OCI-LY7 (cell line): ENCODE measurements around the gene MACROD2.

Experiments
- EZH2phosphoT487 ChIP-seq: fragments of 200-600 bp; sonication (generic); IDR thresholded peaks from 2 replicates; pipeline ENCODE4 v1.6.1; 2018; ENCODE audit warnings: low read depth, borderline replicate concordance, mild to moderate bottlenecking, mixed run types, antibody characterized with exemption, low read length, moderate library complexity, mixed read lengths
- TF ChIP-seq, protein P1 (sequence below): fragments of 200-600 bp; sonication (generic); conservative IDR thresholded peaks from 2 replicates; pipeline ENCODE4 v1.5.1; 2014; ENCODE audit warnings: mild to moderate bottlenecking, antibody characterized with exemption, low read length, moderate library complexity, mixed read lengths

DNA sequence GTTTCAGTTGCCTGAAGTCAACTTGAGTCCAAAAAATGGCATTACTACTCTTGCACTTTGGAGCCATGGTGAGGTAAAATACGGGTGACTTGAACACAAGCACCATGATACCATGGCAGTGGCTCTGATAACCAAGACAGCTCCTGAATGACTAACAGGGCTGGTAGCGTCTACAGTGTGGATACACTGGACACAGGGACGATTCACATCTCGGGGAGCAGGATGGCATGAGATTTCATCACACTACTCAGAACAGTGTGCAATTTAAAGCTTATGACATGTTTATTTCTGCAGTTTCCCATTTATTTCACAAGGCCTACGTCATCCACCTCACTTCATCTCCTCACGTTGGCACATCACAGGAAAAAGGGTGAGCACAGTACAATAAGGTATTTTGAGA lies 1627.1 kb downstream of the MACROD2 start:
- TF ChIP-seq, protein P1, sequence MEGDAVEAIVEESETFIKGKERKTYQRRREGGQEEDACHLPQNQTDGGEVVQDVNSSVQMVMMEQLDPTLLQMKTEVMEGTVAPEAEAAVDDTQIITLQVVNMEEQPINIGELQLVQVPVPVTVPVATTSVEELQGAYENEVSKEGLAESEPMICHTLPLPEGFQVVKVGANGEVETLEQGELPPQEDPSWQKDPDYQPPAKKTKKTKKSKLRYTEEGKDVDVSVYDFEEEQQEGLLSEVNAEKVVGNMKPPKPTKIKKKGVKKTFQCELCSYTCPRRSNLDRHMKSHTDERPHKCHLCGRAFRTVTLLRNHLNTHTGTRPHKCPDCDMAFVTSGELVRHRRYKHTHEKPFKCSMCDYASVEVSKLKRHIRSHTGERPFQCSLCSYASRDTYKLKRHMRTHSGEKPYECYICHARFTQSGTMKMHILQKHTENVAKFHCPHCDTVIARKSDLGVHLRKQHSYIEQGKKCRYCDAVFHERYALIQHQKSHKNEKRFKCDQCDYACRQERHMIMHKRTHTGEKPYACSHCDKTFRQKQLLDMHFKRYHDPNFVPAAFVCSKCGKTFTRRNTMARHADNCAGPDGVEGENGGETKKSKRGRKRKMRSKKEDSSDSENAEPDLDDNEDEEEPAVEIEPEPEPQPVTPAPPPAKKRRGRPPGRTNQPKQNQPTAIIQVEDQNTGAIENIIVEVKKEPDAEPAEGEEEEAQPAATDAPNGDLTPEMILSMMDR, result no peak
- no peak for TF ChIP-seq EZH2phosphoT487
